Activated naive CD4-positive, alpha-beta T cell treated with anti-CD3 and anti-CD28 coated beads, Interleukin-2, amount 50 U/mL, for 24 hours (primary cell): Measurements from ENCODE around the gene STIM2.
A peak's percentile ranks its signal among the peaks of the same experiment; 100 is the strongest.
"Not testable (repeated sequence)": the region's sequence is repeated elsewhere in the genome, so short reads cannot be mapped to it uniquely, and the experiment has no call there.

Experiments used
- H3K27ac Mint-ChIP-seq: one replicate; pipeline ENCODE4 v1.8.0; 2021; ENCODE audit warnings: mild to moderate bottlenecking, mixed read lengths
- H3K27me3 Mint-ChIP-seq: one replicate; pipeline ENCODE4 v1.8.0; 2021; ENCODE audit warnings: mixed read lengths
- H3K36me3 Mint-ChIP-seq: one replicate; pipeline ENCODE4 v1.8.0; 2021; ENCODE audit warnings: mixed read lengths
- H3K4me1 Mint-ChIP-seq: one replicate; pipeline ENCODE4 v1.8.0; 2021; ENCODE audit warnings: mixed read lengths
- H3K4me3 Mint-ChIP-seq: one replicate; pipeline ENCODE4 v1.8.0; 2021; ENCODE audit warnings: mild to moderate bottlenecking, mixed read lengths
- H3K9me3 Mint-ChIP-seq: one replicate; pipeline ENCODE4 v1.8.0; 2021; ENCODE audit warnings: mixed read lengths

Gene STIM2

GRCh38 chr4:26860157-26860921 lies at the start of gene STIM2:
Gene STIM2, plus strand, starts transcription at chr4:26860841.
- Mint-ChIP-seq H3K27ac (peak within 1 kb of the TSS; percentile 95), H3K36me3 (no peaks in the 10 kb centered on the region), H3K4me3 (peak within 1 kb of the TSS; percentile 94), H3K4me1 (peaks cover 61% of the 10 kb centered on the region), H3K9me3 (no peaks in the 10 kb centered on the region), H3K27me3 (no peaks in the 10 kb centered on the region)

GRCh38 chr4:26811571-26811970 lies 49.1 kb upstream of the STIM2 start:
- not testable (repeated sequence) for H3K27me3 Mint-ChIP-seq, H3K9me3 Mint-ChIP-seq, H3K4me3 Mint-ChIP-seq, H3K27ac Mint-ChIP-seq, H3K36me3 Mint-ChIP-seq
- H3K4me1 Mint-ChIP-seq = peaks cover 16% of the 10 kb centered on the region

GRCh38 chr4:26812049-26812714 lies 48.5 kb upstream of the STIM2 start:
- no peaks in the 10 kb centered on the region for H3K27me3 Mint-ChIP-seq
- no peak overlapping the region for H3K27ac Mint-ChIP-seq
- peak overlapping the region; percentile 64 for H3K4me3 Mint-ChIP-seq
- peaks cover 2% of the 10 kb centered on the region for H3K36me3 Mint-ChIP-seq
- H3K4me1 Mint-ChIP-seq = peaks cover 16% of the 10 kb centered on the region
- no peaks in the 10 kb centered on the region for H3K9me3 Mint-ChIP-seq

- H3K4me1 Mint-ChIP-seq = peaks cover 16% of the 10 kb centered on the region
- no peaks in the 10 kb centered on the region for H3K9me3 Mint-ChIP-seq
- no peaks in the 10 kb centered on the region for H3K27me3 Mint-ChIP-seq
- no peak overlapping the region for H3K4me3 Mint-ChIP-seq
- peak overlapping the region; percentile 33 for H3K27ac Mint-ChIP-seq
- peaks cover 2% of the 10 kb centered on the region for H3K36me3 Mint-ChIP-seq
Observed at GRCh38 chr4:26813698-26814097, 46.9 kb upstream of the STIM2 start.

- H3K9me3 Mint-ChIP-seq = no peaks in the 10 kb centered on the region
- no peaks in the 10 kb centered on the region for H3K27me3 Mint-ChIP-seq
- H3K27ac Mint-ChIP-seq = no peak overlapping the region
- peaks cover 16% of the 10 kb centered on the region for H3K4me1 Mint-ChIP-seq
- no peak overlapping the region for H3K4me3 Mint-ChIP-seq
- peaks cover 2% of the 10 kb centered on the region for H3K36me3 Mint-ChIP-seq
Observed at GRCh38 chr4:26815199-26815598, 45.4 kb upstream of the STIM2 start.

- no peaks in the 10 kb centered on the region for H3K27me3 Mint-ChIP-seq
- peaks cover 16% of the 10 kb centered on the region for H3K4me1 Mint-ChIP-seq
- H3K4me3 Mint-ChIP-seq = no peak overlapping the region
- H3K27ac Mint-ChIP-seq = no peak overlapping the region
- H3K36me3 Mint-ChIP-seq = peaks cover 2% of the 10 kb centered on the region
- no peaks in the 10 kb centered on the region for H3K9me3 Mint-ChIP-seq
Observed at GRCh38 chr4:26815706-26816105, 44.9 kb upstream of the STIM2 start.

GRCh38 chr4:26819026-26819425 lies 41.6 kb upstream of the STIM2 start:
- Mint-ChIP-seq H3K4me3 (no peak overlapping the region), H3K9me3 (no peaks in the 10 kb centered on the region), H3K36me3 (peaks cover 8% of the 10 kb centered on the region), H3K27ac (no peak overlapping the region), H3K27me3 (no peaks in the 10 kb centered on the region), H3K4me1 (peaks cover 14% of the 10 kb centered on the region)

- no peak overlapping the region for H3K27ac Mint-ChIP-seq
- no peaks in the 10 kb centered on the region for H3K27me3 Mint-ChIP-seq
- peaks cover 8% of the 10 kb centered on the region for H3K36me3 Mint-ChIP-seq
- no peaks in the 10 kb centered on the region for H3K9me3 Mint-ChIP-seq
- peaks cover 14% of the 10 kb centered on the region for H3K4me1 Mint-ChIP-seq
- no peak overlapping the region for H3K4me3 Mint-ChIP-seq
Observed at GRCh38 chr4:26819478-26820095, 41.1 kb upstream of the STIM2 start.

- H3K27ac Mint-ChIP-seq = no peak overlapping the region
- no peaks in the 10 kb centered on the region for H3K9me3 Mint-ChIP-seq
- H3K4me3 Mint-ChIP-seq = no peak overlapping the region
- no peaks in the 10 kb centered on the region for H3K27me3 Mint-ChIP-seq
- peaks cover 6% of the 10 kb centered on the region for H3K36me3 Mint-ChIP-seq
- peaks cover 14% of the 10 kb centered on the region for H3K4me1 Mint-ChIP-seq
Observed at GRCh38 chr4:26820346-26820745, 40.3 kb upstream of the STIM2 start.

- no peaks in the 10 kb centered on the region for H3K27me3 Mint-ChIP-seq
Observed at GRCh38 chr4:26821031-26821430, 39.6 kb upstream of the STIM2 start.

GRCh38 chr4:26821677-26822503 lies 38.8 kb upstream of the STIM2 start:
- Mint-ChIP-seq H3K27ac (no peak overlapping the region), H3K27me3 (no peaks in the 10 kb centered on the region), H3K4me3 (no peak overlapping the region), H3K4me1 (peaks cover 14% of the 10 kb centered on the region), H3K36me3 (peaks cover 6% of the 10 kb centered on the region), H3K9me3 (no peaks in the 10 kb centered on the region)

More at GRCh38 chr4:26821031-26821430, 39.6 kb upstream of the STIM2 start:
- Mint-ChIP-seq H3K4me3 (no peak overlapping the region), H3K27ac (no peak overlapping the region), H3K9me3 (no peaks in the 10 kb centered on the region), H3K36me3 (peaks cover 6% of the 10 kb centered on the region), H3K4me1 (peaks cover 14% of the 10 kb centered on the region)

- Mint-ChIP-seq H3K4me3 (no peak overlapping the region), H3K4me1 (peaks cover 14% of the 10 kb centered on the region), H3K27me3 (no peaks in the 10 kb centered on the region), H3K9me3 (no peaks in the 10 kb centered on the region), H3K27ac (no peak overlapping the region), H3K36me3 (peaks cover 6% of the 10 kb centered on the region)
Observed at GRCh38 chr4:26822546-26822945, 38.1 kb upstream of the STIM2 start.

- peaks cover 14% of the 10 kb centered on the region for H3K4me1 Mint-ChIP-seq
- H3K27ac Mint-ChIP-seq, H3K36me3 Mint-ChIP-seq, H3K27me3 Mint-ChIP-seq, H3K4me3 Mint-ChIP-seq, H3K9me3 Mint-ChIP-seq: not testable (repeated sequence)
Observed at GRCh38 chr4:26822974-26823373, 37.7 kb upstream of the STIM2 start.

- Mint-ChIP-seq H3K4me1 (peaks cover 14% of the 10 kb centered on the region), H3K9me3 (no peaks in the 10 kb centered on the region), H3K27me3 (no peaks in the 10 kb centered on the region), H3K4me3 (no peak overlapping the region), H3K36me3 (peaks cover 6% of the 10 kb centered on the region), H3K27ac (no peak overlapping the region)
Observed at GRCh38 chr4:26823583-26823982, 37.1 kb upstream of the STIM2 start.

GRCh38 chr4:26824667-26825066 lies 36.0 kb upstream of the STIM2 start:
- H3K27me3 Mint-ChIP-seq = no peaks in the 10 kb centered on the region
- peaks cover 14% of the 10 kb centered on the region for H3K4me1 Mint-ChIP-seq
- no peaks in the 10 kb centered on the region for H3K9me3 Mint-ChIP-seq
- H3K27ac Mint-ChIP-seq = peak overlapping the region; percentile 65
- H3K4me3 Mint-ChIP-seq = no peak overlapping the region
- peaks cover 6% of the 10 kb centered on the region for H3K36me3 Mint-ChIP-seq
